GM20431 (cell line): ENCODE measurements around the gene CLDND2.

Experiments used
- in situ Hi-C: fragments of 300-500 bp; cut with MseI, MboI; formaldehyde crosslinking; loops from one replicate; pipeline ENCODE4 v1.15.0; 2020; ENCODE audit warnings: low sequenced_read_pairs; ENCODE audit not compliant: unreplicated experiment

Gene CLDND2

DNA sequence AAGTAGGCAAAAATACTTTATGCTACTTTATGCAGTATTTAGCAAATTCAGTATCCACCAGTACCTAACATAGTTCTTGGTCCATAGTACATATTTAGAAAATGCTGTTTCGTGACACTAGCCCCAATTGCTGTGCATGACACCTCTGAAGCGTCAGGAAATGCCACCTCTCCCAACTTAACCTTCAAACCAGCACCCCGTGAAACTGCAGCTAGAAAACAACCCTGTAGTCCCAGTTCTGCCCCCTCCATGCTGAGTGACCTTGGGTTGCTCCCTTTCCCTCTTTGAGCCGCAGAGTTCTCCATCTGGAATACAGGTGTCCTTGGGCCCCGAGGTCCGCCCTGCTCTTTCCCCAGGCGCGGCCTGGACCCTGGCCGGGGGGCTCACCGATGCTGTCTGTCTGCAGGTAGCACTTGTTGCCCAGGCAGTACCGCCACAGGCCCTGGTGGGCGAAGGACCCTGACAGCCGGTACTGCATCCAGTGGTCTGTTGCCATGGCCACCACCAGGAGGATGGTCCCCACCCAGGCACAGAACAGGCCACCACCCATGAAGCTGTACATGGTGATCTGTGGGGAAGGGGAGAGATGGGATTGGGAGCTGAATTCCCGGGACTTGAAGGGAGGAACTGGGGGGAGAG is 18.2 kb upstream of the CLDND2 start:
- in situ Hi-C loops = no loop called here

DNA sequence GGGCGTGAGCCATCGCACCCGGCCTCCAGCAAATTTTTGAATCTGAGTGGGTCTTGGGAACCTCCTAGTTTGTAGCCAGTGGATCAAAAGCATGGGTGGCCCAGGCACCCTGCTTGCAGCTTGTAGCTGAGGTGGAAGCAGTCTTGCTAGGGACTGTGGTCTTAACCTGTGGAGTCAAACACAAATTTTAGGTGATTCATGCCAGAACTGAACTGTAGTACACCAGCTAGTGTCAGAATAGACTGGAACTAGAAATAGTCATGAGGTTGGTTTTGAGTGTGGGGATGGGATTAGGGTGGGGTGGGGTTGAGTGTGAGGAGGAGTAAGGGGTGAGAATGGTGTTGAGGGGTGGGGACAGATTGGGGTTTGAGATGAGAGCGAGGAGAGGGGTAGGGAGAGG is 13.2 kb upstream of the CLDND2 start:
- in situ Hi-C loops = no loop called here

DNA sequence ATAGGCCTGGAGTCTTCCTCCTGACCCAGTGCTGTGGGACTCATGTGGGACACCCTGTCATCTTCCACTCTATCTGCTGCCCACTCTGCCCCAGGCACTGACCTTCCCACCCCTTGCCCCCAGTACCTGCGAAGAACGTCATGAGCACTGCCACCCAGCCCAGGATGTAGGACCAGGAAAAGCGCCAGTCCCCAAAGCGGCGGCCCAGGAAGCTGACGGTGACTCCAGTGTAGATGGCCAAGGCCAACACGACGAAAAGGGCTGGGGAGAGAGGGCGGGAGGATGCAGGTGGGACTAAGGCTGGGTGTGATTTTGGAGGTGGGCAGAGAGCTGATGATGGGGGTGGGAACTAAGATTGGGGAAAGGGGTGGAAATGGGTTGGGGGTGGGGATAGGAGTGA is 11.6 kb upstream of the CLDND2 start:
- in situ Hi-C loops = no loop called here

- in situ Hi-C loops = no loop called here
These were observed 8.6 kb upstream of the CLDND2 start for GRCh38 chr19:51377422-51377821.

DNA sequence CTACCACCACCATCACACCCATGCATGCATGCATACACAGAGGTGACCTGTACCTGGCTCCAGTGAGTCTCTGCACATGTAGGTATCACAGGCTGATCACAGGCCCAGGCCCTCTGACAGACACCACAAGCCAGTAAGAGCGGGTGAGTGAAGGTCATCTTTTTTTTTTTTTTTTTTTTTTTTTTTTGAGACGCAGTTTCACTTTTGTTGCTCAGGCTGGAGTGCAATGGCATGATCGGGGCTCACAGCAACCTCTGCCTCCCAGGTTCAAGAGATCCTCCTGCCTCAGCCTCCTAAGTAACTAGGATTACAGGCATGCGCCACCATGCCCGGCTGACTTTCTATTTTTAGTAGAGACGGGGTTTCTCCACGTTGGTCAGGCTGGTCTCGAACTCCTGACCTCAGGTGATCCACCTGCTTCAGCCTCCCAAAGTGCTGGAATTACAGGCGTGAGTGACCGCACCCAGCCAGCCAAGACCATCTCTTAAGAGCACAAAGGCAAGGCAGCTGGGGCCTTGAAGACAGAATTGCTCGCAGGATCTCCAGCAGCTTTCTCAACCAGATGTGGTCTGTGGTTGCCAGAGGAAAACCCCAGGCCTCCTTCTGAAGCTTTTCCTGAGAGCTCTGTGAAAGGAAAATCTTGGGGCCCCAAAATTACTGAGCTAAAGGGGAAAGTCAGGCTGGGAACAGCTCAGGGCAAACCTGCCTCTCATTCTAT is 6.9 kb upstream of the CLDND2 start:
- in situ Hi-C loops = no loop called here

DNA sequence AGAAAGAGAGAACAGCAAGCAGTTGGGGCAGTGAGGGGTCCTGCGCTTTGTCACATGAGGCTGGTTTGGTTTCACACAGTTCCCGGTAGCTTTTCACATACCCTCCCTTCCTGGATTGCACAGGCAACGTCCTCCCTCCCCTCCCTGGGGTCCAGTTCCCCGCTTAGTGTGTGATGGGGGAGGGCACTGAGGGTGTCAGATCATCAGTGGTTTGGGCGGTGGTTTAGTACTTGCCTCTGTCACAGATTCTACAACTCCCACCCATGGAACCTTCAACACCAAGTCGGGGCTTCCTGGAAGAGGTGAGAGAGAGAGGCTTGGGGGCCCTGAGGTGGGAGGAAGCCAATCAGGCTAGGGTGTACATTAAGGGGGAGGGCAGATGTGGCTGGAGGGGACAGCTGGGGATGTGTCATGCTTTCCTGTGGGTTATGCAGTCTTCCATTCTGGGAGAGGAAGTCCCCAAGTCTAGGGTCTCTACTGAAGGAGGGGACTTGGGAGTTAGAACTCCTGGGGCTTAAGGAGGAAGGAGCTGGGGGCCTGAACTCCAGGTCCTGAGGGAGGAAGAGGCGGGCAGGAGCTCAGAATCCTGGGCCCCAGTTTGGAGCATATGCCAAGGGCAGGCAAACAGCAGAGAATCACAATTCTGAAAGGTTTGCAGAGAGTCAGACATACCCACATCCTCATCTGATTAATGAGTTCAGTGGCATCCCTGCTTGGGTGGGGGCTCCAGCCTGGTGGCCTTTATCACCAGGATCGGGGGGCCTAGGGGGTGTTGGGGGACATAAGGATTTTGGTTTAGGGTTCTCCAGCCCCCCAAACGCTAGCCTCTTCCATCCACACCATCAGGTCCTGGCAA is 4.1 kb upstream of the CLDND2 start, which contains the start of gene NKG7:
Gene NKG7, minus strand, starts transcription at position 6 of the 856 bp plus-strand sequence. CDS start 119 bp downstream, outside the sequence.
- in situ Hi-C loops = no loop called here

- in situ Hi-C loops = no loop called here
These were observed 3.3 kb upstream of the CLDND2 start for GRCh38 chr19:51372021-51372648.

- in situ Hi-C loops = no loop called here
These were observed 2.4 kb upstream of the CLDND2 start for GRCh38 chr19:51371186-51371690.

DNA sequence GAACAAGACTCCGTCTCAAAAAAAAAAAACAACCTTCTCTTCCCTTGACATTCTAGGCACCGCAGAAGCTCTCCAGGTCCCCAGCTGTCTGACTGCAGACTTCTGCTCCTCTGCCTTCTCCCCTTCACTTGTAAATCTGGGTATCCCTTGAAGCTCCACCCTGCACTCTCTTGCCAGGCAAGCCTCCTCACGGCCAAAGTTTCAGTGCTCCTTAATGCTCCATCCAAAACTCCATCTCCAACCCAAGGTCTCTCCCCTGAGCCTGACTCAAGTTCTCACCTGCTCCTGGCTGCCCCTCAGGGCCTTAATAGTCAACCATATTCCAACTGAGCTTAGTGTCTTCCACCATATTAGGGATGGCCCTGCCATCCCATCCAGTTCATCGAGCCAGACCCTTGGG is 1.4 kb upstream of the CLDND2 start:
- in situ Hi-C loops = no loop called here

DNA sequence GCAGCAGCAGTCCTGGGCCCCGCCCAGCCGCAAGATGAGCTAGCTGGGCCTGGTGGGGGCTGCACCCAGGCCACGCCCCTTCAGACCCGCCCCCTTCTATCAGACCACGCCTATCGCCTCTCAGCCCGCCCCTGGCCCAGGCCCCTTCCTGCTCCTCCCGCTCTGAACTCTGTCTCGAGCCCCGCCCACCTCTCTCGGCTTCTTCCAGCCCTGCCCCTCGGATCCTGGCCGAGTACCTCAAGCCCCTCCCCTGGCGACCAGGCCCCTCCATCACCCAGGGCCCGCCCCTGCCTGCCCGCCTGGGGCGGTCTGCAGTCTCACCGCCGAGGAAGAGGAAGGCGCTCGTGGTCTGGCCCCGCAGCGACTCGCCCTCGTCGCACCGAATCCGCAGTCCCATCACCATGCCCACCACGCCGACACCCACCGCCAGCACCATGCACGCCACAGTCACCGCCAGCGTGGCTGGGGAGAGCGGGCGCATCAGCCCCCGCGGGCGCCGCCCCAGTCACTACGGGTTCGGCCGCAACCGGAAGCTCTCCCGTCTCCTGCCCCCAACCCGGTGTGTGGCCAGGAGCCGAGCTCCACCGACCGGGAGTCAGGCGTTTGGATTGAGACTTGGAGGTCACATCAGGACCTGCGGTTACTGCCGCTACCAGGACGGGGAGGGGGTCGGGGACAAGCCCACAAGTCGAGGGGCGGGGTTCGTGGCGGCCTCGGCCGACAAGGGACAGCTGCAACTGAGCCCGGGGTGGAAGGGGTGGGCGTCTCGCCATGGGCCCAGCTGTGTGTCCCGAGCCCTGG is 1.0 kb downstream of the CLDND2 start:
- in situ Hi-C loops = no loop called here

DNA sequence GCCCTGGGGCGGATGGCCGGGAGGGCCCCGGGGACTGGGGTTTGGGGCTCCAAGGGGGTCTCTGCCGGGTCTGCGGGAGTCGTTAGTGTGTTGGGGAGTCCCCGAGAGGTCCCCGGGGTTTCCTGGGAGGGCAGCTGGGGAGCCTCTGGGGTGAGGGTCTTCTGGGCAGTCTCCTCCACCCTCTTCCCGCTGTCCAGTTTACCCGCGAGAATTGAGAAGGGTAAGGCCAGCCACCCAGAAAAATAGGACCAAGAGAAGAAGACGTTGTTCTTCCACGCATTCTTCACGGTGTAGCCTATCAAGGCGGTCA is 1.6 kb downstream of the CLDND2 start:
- in situ Hi-C loops = no loop called here

GRCh38 chr19:51366389-51367254 is 2.2 kb downstream of the CLDND2 start:
- in situ Hi-C loops = no loop called here

GRCh38 chr19:51365965-51366388 is 2.8 kb downstream of the CLDND2 start, which contains the start of gene ETFB:
Gene ETFB, minus strand, starts transcription at chr19:51366388. Its CDS starts 62 bp downstream, at chr19:51366326.
- in situ Hi-C loops = no loop called here

- in situ Hi-C loops = no loop called here
These were observed 3.4 kb downstream of the CLDND2 start for GRCh38 chr19:51365211-51365964.

DNA sequence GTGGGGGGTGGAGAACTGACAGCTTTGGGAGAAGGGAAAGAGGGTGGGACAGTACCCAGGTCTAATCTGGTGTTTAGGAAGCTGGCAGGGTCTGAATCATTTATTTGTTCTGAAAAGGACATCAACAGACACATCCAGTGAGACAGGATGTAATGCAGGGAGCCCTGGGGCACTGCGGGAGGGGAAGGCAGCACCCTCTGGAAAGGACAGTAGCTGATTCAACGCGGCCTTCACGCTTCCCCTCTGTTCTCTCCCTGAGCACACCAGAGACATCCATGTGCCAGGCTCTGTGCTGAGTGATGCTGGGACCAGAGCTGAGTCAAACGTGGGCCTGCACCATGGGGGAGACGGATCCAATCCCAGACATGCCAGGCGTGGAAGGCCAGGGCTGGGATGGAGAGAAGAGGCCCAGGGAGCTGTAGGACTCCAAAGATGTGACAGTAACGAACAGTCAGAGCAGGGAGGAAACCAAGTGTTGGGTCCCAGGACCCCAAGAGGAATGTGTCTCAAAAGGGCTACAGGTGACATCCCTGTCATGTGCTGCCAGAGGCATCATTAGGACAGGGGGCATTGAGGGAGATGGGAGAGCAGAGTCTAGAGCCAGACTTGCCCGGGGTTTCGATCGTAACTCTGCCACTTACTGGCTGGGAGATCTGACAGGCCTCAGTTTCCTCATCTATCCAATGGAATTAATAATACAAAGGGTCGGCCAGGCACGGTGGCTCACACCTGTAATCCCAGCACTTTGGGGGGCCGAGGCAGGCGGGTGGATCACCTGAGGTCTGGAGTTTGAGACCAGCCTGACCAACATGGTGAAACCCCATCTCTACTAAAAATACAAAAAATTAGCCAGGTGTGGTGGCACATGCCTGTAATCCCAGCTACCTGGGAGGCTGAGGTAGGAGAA is 4.3 kb downstream of the CLDND2 start:
- in situ Hi-C loops = no loop called here

DNA sequence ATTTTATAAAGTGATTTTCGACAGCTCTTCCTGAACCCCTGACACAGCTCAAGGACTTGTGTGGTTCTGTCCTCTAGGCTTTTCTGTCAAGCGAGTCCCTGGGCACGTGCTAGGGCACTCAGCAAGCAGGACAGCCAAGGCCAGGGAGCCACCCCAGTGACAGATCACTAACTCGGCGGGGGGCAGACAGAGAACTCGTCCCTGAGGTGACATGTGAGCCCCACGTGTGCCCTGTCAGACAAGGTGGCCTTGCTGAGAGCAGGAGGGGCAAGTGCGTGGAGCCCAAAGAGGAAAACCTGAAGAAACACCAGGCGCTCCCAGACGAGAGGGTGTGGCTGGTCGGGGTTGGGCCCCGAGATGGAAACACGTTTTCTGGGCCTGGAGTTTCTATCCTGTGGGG is 7.6 kb downstream of the CLDND2 start:
- in situ Hi-C loops = no loop called here

DNA sequence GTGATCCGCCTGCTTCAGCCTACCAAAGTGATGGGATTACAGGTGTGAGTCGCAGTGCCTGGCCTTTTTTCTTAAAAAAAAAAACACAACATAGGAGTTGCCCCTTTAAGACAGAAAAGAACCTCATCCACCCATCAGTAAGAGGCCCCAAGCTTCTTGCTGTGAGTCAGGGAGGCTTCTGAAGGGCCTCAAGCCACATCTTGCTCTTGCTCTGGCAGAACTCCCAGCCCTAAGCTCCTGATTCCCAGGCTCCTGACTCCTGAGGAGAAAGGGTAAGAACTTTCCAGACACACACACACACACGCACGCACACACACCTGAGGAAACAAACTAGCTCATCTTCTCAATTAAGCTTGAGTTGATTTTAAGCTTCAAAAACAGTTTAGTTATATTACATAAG is 9.5 kb downstream of the CLDND2 start:
- in situ Hi-C loops = no loop called here
